Stimulated activated CD4-positive, alpha-beta T cell treated with anti-CD3 and anti-CD28 coated beads, TNF-alpha, amount 100 ng/mL, for 48 hours (primary cell): ENCODE data around the gene DNM3.

Experiments
- DNase-seq, 3 donors: peaks; one replicate each; pipeline ENCODE4 v3.0.0-alpha.2; 2020; ENCODE audit warnings: low read depth in 3 of 3

DNM3 gene

DNA sequence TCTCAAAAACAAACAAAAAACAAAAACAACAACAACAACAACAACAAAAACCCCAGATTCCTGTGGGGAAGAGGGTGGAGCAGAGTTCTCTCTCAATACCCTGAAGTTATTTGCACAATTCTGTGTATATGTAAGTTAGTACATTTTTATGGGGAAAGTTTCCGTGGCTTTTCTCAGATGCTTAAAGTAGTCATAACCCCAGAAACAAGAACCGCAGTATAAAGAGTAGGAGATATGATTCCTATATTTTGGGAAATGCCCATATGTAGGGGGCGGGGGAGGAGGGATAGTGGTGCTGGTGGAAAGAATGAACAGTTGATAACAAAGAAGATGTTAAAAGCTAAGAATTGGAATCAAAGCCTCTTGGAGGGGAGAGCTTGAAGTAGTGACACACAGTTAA, 131.5 kb downstream of the DNM3 start:
- DNase-seq = no peak

DNA sequence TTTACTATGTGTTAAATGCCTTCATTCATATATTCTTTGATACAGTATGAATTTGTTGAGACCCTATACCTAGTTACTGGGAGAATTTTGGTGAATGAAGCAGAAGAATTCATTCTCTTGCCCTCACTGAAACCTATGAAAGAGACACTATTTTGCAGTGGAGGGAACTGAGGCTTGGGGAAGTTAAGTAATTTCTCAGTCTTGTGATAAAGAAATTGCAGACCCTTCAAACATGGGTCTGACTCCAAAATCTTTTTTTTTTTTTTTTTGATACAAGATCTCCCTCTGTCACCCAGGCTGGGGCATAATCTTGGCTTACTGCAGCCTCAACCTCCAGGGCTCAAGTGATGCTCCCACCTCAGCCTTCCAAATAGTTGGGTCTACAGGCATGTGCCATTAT, 132.1 kb downstream of the DNM3 start:
- no peak for DNase-seq

DNA sequence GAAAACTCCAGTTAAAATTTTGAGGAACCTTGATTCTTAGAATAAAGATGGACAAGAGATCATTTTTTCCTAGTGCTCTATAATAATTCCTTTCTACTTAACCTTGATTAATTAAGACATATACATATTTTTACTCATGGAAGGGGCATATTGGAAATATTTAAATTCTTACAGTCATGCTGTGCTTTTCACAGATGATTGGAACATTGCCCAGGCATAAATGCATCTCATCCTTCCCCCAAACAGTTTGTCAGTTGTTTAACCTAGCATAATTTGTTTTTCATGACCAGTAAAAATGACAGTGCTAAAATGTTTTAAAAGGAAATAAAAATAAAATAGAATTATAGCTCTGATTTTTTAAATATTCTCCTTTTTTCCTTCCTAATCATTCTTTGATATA, 140.0 kb downstream of the DNM3 start:
- DNase-seq = no peak

DNA sequence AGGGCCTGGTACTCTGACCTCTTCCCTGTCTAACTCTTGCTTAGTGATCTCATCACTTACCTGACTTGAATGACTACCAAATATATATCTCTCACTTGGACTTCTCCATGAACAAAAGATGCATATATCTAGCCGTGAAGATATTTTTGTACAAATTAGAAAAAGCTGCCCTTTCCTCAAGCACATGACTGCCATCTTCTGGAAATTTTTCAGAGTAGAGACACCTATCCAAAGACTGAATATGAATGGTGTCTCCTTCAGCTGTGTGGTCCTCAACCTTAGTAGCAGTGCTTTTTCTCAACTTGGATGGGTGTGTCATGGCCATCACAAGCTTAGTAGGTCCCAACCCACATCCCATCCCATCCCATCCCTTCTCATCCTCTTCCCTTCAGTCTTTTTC, 142.3 kb downstream of the DNM3 start:
- DNase-seq = no peak

DNA sequence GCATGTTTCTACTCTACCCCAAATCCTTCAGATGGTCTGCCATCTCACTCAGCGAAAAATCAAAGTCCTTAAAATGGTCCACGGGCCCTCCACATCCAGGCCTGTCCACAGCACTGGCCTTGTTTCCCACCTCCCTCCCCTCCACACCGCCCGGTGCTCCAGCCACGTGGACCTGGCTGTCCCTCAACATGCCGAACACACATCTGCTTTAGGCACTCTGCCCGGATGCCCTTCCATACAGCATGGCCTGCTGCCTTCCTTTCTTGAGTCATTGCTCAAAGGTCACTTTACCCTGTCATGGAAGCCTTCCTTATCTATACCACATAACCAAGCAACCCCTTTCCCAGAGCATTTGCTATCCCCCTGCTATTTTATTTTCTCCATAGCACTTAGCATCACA, 143.0 kb downstream of the DNM3 start:
- no peak for DNase-seq

DNA sequence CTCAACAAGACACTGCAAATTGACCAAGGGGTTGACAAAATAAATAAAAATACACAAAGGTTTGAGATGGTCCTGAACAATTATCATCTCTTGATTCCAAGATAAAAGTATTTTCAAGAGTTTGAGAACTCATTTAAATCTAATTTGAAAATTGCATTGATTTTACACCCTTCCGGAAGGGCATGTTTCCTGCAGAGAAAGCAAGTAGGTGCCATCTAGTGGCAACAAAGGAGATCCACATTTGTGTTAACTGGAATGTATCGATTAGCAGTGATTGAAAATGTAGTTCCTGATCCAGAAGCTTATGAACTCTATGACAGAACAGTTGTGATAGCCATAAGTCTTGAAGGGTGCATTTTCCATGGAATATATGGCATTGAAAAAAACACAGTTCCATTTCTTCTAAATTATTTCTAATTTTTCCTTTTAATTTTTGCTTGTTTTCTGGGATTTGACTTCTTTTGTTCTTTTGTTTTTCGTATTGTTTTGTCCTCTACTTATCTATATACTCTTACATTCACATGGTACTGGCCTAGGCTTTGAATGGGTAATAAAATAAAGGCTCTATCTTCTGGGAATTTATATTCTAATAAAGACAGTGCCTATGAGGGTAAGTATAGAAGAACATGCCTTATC, 143.7 kb downstream of the DNM3 start:
- no peak for DNase-seq

DNA sequence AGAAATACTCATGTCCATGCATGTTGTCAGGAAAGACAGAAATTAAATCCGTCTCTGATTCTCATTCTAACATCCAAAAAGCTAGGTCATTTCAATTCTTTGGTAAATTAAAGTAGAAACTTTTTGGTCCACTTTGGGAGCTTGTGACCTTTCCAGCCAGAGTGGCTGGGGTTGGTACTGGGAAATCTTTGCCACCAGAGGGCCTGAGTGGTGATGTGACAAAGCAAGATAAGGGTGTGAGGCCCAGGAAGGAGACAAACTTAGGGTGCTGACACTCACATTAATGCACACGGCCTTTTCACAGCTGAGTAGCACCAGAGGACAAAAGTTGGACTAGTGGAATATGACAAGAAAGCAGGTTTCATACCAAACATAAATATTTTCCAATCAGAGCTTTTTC, 144.3 kb downstream of the DNM3 start:
- DNase-seq = no peak

DNA sequence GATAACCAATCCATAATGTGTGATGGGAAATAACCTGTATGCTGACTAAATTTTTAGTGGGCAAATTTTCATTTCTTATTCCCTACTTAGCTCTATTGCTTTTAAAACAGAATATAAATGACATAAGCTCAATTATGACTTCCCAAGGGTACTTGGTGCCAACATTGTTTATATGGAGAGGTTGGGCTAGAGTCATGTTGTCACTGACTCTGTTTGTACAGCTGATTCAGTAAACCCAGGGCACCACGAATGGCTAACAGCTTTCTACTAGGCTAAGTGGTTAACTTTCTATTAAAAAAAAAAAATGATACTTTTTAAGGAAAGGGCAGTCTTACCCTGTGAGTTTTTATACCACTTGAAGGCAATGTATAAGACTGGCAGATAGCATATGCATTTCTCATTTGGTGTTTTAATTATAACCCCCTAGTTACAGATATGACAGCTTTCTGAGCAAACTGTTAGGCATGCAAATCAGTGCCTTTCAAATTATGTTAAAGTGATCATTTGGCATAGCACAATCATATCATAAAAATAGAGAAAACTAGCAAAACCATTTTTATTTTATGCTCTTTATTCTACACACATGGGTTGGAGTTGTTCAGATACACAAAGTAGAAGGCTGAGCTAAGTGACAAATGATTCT, 147.1 kb downstream of the DNM3 start:
- DNase-seq = no peak

DNA sequence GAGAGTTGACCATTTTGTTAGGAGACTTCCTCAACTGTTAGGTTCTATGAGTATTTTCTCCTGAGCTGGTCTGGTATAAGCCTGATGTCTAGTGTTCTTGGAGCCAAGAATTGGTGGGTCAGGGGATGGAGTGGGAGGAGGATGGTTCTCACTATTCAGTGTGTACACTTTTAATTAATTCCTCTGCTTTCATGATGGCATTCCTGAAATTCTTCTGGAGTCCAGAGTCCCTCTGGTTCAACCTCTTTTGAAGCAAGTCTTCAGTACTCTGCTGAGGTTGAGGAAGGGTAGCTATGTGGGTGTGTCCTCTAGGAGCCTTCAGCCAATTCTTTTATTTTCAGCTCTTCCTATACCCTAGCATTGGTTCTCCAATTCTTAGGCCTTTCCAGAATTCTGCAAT, 149.1 kb downstream of the DNM3 start:
- no peak for DNase-seq

DNA sequence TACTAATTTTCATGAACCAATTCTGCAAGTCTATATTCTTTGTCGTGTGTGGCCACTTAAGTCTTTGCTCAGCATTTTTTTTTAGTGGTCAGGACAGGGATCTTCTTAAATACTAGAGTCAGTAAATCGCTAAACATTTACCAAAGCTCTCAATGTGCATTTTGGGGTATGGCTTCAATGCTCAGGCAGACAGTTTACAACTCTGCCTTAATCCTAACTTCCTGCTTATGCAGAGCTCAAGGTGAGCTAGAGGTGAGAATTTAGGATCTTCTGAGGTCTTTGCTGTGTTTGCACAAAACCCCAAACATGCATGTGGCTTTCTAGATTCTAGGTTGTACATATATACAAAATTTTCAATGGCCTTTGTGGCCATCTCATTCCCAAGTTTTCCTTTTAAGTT, 153.0 kb downstream of the DNM3 start:
- DNase-seq = no peak

DNA sequence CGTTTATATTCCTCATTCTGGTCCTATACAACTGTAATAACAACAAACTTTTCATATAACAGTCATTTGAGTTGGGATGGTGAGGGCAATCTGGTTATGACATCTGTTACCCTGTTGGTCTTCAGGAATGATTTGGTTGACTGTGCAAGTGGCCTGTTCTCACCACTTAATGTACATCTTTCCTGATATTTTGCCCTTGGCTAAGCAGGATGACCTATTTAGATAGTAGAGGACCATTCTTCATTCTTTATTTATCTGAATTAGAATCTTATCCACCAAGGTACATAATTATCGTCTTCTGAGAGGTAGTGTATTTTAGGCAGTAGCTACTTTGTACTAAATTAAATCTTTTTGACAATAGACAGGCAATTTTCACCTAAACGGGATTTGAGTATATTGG, 154.3 kb downstream of the DNM3 start:
- DNase-seq = no peak

DNA sequence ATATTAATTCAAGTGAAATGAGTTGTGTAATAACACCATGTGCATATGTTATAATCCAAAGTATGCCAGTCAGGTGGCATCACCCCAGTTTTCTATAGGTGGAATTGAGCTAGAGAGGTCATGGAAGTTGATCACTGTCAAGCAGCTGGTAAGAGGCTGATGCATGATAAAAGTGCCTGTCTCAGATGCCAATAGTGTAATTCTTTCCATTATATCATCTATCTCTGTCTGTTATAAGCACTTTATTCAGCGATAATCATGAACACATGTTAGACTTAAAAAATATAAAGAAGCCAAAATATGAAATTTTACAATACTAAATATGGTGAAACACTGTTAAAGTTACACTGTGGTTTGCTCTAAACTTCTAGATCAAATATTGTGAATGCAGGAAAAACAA, 156.6 kb downstream of the DNM3 start:
- DNase-seq = no peak

DNA sequence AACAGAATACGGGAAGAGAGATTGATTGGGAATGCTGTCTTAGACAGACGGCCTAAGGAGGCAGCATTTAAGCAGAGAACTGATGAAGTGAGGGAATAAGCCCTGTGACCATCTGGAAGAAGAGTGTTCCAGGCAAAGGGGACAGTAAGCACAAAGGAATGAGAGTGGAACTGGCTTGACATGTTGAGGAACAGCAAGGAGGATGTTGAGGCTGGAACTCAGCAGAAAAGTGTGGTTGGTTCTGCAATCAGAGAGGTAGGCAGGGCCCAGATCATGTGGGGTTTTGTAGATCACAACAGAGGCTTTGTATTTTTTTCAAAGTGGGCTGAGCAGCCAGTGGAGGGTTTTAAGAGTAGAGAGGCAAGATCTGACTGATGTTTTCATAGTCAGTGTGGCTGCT, 157.4 kb downstream of the DNM3 start:
- no peak for DNase-seq

DNA sequence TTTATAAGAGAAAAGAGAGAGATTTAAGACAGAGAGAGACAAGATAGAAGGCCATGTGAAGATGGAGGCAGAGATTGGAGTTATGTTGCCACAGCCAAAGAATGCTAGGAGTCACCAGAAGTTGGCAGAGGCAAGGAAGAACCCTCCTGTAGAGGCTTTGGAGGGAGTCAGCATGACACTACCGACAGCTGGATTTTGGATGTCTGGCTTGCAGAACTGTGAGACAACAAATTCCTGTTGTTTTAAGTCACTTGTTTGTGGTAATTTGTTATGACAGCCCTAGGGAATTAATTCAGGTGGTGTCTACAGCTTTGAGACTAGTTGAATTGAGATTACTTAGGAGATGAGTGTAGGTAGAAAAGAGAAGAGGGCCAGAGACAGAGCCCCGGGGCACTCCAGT, 158.5 kb downstream of the DNM3 start:
- no peak for DNase-seq

DNA sequence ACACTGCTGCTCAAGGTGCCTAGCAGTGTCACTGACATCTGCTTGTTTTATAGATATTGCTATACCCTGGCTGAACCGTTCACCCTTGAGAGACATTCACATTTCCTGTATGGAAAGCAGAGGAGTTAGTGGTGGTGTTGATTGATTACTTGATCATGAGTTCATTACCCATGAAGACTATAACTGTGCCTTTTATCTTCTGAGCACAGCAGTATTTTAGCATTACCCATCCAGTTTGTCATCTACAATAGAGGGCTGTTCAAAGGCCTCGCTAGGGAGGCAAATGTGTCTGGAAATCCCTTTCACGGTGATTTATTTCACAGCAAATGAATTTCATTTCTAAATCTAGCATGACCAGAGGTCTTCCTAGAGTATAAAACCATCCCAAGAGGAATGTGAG, 160.0 kb downstream of the DNM3 start:
- no peak for DNase-seq

DNA sequence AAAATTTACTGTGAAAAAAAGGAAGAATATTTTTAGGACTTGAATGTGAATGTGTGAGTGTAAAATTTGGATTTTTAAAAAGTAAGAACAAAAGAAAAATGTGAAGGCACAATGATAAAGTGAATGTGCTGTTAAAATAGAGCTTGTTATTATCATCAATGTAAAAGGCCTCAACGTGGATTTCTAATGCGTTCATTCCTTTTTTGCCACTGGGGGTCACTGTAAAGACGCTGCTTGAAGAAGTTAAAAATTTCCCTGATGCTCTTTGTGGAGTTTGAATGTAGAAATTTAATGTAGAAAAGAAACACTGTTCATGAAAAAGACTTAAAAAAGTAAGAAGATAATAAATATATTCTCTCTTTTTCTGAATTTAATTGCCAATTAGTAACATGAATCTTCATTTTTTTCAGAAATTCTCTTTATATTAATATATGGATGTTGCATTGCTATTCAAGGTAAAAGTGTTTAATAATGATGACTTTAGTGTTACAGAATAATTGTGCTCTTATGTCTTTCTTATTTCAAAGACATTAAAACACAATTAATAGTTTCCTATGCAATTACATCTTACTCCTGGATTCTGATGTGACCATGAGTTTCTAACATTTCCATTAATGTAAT, 161.5 kb downstream of the DNM3 start:
- no peak for DNase-seq

DNA sequence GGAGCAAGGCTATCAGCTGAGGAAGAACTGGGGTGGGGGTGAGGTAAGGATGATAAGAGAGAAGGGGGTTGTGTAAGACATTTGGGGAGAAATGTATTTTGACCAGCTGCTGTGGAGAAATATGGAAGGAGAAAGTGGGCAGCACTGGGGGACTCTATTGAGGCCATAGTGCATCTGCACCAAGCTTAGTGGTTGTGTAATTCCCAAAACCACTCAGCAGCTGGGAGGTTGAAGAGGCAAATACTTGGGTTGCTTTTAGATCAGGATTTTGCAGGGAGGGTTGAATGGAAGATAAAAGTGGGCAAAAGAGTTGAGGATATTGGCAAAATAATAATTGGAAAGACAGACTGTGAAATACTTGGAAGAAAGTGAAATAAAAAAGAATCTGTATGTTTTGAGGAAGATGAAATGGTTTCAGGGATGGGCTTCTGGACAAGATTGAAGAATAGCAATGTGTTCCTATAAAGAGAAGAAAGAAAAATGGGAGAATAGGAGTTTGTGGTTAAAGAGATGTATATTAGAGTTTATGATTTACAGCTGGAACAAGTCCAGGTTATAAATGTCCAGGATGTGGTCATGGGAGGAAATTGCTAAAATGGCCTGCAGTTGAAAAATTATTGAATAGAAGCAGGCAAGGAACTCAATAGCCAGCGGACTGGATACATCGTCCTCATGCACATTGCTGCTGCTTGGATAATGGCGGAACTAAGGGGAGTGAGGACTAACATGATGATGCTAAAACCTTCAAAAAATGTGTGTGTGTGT, 162.7 kb downstream of the DNM3 start:
- no peak for DNase-seq

DNA sequence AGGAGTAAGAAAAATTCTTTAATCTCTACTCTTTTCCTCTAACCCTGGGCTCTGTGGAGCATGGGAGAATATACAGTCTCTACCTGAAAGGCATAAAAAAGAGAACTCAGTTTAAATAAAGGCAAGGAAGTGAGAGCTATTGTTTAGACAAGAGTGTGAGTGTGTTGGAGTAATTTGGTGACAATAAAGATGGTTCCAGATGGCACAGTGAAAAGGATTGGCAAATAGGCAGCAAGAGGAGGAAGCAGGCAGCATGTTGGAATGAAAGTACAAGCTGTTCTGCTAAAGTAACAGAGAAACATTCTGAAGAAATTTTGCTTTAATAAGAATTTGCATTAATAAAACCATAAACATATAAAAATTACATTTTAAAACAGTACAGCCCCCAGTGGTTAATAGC, 163.4 kb downstream of the DNM3 start:
- no peak for DNase-seq

DNA sequence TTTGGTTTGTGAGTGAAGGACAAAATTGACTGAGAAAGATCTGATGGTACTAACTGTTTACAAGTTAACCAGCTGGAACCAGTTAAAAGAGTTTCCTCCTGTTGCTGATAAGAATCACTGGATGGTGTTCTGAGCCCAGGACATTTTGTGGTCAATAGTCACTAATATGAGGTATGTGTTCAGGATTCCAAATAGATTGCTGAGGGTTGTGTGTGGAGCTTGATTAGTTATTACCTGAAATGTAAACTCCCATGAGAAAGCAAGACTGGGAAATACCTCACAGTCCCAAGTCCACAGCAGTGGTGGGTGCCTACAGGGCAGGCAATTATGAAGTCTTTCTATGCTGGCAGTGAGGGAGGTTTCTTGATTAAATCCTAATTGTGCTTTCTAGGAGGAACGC, 164.6 kb downstream of the DNM3 start:
- DNase-seq = no peak

DNA sequence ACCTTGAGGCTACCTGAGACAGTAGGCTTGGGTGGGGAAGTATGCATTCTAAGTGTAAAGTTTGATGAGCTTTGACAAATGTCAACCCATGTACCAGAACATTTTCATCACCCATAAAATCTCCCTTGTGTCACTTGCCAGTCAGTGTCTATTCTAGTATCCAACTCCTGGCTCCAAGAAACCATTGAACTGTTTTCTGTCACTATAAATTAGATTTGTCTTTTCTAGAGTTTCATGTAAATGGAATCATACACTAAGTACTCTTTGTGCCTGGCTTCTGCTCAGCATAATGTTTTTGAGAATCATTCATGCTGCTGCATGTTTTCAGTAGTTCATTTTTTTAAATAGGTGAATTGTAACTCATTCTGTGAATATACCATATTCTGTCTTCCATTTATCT, 165.4 kb downstream of the DNM3 start:
- DNase-seq = no peak

DNA sequence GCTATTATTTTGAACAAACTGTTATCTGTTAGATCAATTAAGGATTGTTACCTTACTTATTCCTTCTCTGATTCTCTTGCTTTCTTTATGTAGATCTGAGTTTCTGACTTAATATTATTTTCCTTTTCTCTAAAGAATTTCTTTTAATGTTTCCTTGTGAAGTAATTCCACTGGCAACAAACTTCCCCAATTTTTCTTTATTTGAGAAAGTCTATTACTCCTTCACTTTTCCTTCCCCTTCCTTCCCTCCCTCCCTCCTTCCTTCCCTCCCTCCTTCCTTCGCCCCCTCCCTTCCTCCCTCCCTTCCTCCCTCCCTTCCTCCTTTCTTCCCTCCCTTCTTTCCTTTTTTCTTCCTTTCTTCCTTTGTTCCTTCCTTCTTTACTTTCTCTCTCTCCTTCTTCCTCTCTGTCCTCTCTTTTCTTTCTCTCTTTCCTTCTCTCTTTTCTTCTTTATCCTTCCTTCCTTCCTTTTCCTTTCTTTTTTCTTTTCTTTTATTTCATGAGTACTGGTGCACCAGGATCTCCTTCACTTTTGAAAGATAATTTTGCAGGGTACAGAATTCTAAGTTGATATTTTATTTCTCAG, 177.5 kb downstream of the DNM3 start:
- no peak for DNase-seq

DNA sequence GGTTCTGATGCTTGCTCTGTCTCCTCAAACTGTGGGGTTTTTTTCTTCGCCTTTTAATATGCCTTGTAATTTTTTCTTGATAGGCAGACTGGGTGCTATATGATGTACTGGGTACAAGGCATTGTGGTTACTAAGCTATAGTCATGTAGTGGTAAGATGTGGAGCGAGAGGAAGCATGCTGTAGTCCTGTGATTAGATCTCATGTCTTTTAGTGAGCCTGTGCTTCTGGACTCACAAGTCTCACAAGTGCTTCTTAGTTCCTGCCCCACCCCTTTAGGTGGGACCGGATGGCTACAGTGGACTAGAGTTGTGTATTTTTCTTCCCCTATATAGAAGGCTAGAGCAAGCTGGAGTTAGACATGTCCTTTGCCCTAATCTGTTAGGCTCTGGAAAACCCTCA, 178.7 kb downstream of the DNM3 start:
- DNase-seq = no peak

DNA sequence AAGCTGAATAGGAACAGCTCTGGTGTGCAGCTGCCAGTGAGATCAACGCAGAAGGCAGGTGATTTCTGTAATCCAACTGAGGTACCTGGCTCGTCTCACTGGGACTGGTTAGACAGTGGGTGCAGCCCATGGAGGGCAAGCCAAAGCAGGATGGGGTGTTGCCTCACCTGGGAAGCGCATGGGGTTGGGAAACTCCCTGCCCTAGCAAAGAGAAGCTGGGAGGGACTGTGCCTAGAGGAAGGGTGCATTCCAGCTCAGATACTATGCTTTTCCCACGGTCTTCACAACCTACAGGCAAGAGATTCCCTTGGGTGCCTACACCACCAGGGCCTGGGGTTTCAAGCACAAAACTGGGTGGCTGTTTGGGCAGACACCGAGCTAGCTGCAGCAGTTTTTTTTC, 183.2 kb downstream of the DNM3 start:
- no peak for DNase-seq
